ENCODE results near the gene GSX1. TPM values are rescaled to one million over a fixed set of nuclear protein-coding genes. Genes with fewer than 3 reads are reported as not detected.

The GSX1 gene
- total RNA-seq, 4 donors from 2014 or later: not detected

- no peak for TF ChIP-seq CTCF (IDR thresholded peaks at IDR 0.05)
- ATAC-seq (ENCODE audit: low FRiP score) (no peak), DNase-seq (ENCODE audit: low spot score) (no peak)
These were observed 19.4 kb upstream of the GSX1 start for GRCh38 chr13:27772651-27773425.

GRCh38 chr13:27774169-27774568 is 18.1 kb upstream of the GSX1 start:
- TF ChIP-seq CTCF (IDR thresholded peaks at IDR 0.05): no peak
- ATAC-seq (ENCODE audit: low FRiP score): no peak
- no peak for DNase-seq (ENCODE audit: low spot score)

GRCh38 chr13:27774651-27775050 is 17.6 kb upstream of the GSX1 start:
- no peak for TF ChIP-seq CTCF (IDR thresholded peaks at IDR 0.05)
- ATAC-seq (ENCODE audit: low FRiP score): no peak
- no peak for DNase-seq (ENCODE audit: low spot score)

GRCh38 chr13:27775943-27776342 is 16.3 kb upstream of the GSX1 start:
- ATAC-seq (ENCODE audit: low FRiP score) (no peak), DNase-seq (ENCODE audit: low spot score) (no peak)
- no peak for TF ChIP-seq CTCF (IDR thresholded peaks at IDR 0.05)

GRCh38 chr13:27782151-27782550 is 10.1 kb upstream of the GSX1 start:
- no peak for ATAC-seq (ENCODE audit: low FRiP score)
- no peak for TF ChIP-seq CTCF (IDR thresholded peaks at IDR 0.05)
- DNase-seq (ENCODE audit: low spot score): no peak

GRCh38 chr13:27783111-27783510 is 9.2 kb upstream of the GSX1 start:
- ATAC-seq (ENCODE audit: low FRiP score) (no peak), DNase-seq (ENCODE audit: low spot score) (no peak)
- no peak for TF ChIP-seq CTCF (IDR thresholded peaks at IDR 0.05)

- no peak for TF ChIP-seq CTCF (IDR thresholded peaks at IDR 0.05)
- DNase-seq (ENCODE audit: low spot score) (no peak), ATAC-seq (ENCODE audit: low FRiP score) (no peak)
These were observed 4.0 kb upstream of the GSX1 start for GRCh38 chr13:27788271-27788670.

All from omental fat pad (tissue), 4 donors.